Vagina (tissue), 2 donors: ENCODE results near the gene ATXN1.

Experiments
- CTCF ChIP-seq, 3 experiments: fragments of 450-650 bp in 2 of 3; fragments of 200-600 bp in 1 of 3; sonication (generic) in 1 of 3; IDR thresholded peaks; one replicate each; pipeline ENCODE4 v1.5.1; 2017 to 2019; ENCODE audit warnings: antibody characterized with exemption in 3 of 3, mild to moderate bottlenecking in 2 of 3, moderate library complexity in 2 of 3
- POLR2A ChIP-seq, 2 donors: fragments of 450-650 bp; IDR thresholded peaks; one replicate each; pipeline ENCODE4 v1.6.1; 2017; ENCODE audit warnings: antibody characterized with exemption in 2 of 2, mild to moderate bottlenecking in 2 of 2, moderate library complexity in 2 of 2

- TF ChIP-seq CTCF (IDR thresholded peaks at IDR 0.05) (no peak), POLR2A (IDR thresholded peaks at IDR 0.05) (no peak)
Observed at GRCh38 chr6:16374461-16375200, 386.6 kb downstream of the ATXN1 start.
